HTR-8/SVneo (cell line): ENCODE results near the gene PDE2A.

Source experiments
- DNase-seq: peaks from one replicate; pipeline ENCODE4 v3.0.0; 2011; ENCODE audit warnings: low spot score, mixed read lengths; ENCODE audit not compliant: insufficient read length
- FAIRE-seq: peaks from 2 replicates; lab custom pipeline; 2011; peaks lifted over from hg19 to GRCh38; lab: Jason Lieb, UNC

Gene PDE2A

GRCh38 chr11:72528121-72528520 is 146.1 kb downstream of the PDE2A start:
- FAIRE-seq (no peak), DNase-seq (no peak)
